ENCODE measurements around the gene DUSP6. TPM values are rescaled to one million over a fixed set of nuclear protein-coding genes. Genes with fewer than 3 reads are reported as not detected.

DUSP6 gene
- total RNA-seq, 3 donors from 2014 or later (not counting 1 experiment from before 2014, with no cell fraction given) = 52.2 to 222 (median 141) TPM

DNA sequence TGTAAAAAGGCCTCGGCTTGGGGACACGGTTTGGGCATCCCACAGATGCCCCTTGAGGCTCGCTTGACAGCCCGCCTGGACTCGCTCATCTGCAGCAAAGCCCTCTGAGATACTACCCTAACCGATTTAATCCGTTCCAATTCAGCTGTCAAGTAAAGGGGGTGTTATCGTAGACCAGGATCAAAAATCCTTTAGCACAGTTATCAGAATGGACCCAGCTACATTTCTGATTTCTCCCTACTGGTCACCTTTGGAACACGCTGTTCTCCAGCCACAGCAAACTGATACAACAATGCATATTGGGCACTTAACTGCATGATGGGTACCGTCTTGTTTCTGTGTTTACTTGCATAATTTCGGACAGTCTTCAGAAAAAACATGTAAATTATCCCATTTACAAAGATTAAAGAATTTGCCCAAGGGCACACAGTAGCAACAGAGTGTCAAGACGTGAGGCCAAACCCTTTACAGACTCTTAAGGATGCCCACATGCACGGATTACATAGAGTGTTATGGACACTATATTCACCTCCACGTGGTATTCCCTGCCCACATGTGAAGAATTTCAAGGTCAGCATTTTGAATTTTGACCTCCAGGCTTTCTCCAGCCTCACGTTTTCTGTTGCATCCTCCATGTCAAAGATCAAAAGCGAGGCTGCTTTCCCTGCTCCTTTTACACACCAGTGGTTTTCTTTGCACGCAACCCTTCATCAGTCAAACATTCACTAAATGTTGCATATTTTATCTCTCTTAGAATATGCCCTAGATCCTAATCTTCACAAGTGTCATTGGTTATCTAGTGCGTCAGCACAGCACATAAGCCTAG, 3.2 kb upstream of the DUSP6 start:
- intact Hi-C loops (cut with micrococcal nuclease) = no loop called here
- 85% methylated on average over 18 of the region's 18 CpGs for WGBS (ENCODE audit: insufficient coverage)

GRCh38 chr12:89354612-89355067, 2.3 kb upstream of the DUSP6 start:
- Histone ChIP-seq H3K9me3 (ENCODE audit: control insufficient read depth, insufficient read depth, low read length) (no peaks in the 10 kb centered on the region), H3K27me3 (ENCODE audit: control insufficient read depth, insufficient read depth, low read length) (no peaks in the 10 kb centered on the region), H3K4me1 (ENCODE audit: control insufficient read depth, insufficient read depth, low read length) (peaks cover 33% of the 10 kb centered on the region), H3K36me3 (ENCODE audit: control insufficient read depth, insufficient read depth, low read length) (no peaks in the 10 kb centered on the region), H3K27ac (ENCODE audit: low read length) (peak overlapping the region; percentile 90), H3K4me3 (ENCODE audit: low read length) (peak overlapping the region; percentile 89)
- DNase-seq (no peak), ATAC-seq (no peak)
- Mint-ChIP-seq H3K4me1 (peaks cover 38 to 54% of the 10 kb centered on the region in 2 donors), H3K4me3 (peak overlapping the region; percentile 88), H3K9me3 (no peaks in the 10 kb centered on the region), H3K27me3 (ENCODE audit: low read depth in 2 of 2) (no peaks in the 10 kb centered on the region), H3K27ac (peak overlapping the region; percentile 93 to 95), H3K36me3 (no peaks in the 10 kb centered on the region)
- TF ChIP-seq, protein P1, sequence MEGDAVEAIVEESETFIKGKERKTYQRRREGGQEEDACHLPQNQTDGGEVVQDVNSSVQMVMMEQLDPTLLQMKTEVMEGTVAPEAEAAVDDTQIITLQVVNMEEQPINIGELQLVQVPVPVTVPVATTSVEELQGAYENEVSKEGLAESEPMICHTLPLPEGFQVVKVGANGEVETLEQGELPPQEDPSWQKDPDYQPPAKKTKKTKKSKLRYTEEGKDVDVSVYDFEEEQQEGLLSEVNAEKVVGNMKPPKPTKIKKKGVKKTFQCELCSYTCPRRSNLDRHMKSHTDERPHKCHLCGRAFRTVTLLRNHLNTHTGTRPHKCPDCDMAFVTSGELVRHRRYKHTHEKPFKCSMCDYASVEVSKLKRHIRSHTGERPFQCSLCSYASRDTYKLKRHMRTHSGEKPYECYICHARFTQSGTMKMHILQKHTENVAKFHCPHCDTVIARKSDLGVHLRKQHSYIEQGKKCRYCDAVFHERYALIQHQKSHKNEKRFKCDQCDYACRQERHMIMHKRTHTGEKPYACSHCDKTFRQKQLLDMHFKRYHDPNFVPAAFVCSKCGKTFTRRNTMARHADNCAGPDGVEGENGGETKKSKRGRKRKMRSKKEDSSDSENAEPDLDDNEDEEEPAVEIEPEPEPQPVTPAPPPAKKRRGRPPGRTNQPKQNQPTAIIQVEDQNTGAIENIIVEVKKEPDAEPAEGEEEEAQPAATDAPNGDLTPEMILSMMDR (IDR thresholded peaks at IDR 0.05) = no peak
- WGBS (ENCODE audit: insufficient coverage) = 37% methylated on average over 17 of the region's 17 CpGs
- intact Hi-C loops (cut with micrococcal nuclease) = loop anchor here (5.0 kb wide), 2 partner anchors 72 to 312 kb away; no protein-coding TSS in a partner anchor

More for the DNA sequence above, 3.2 kb upstream of the DUSP6 start:
- H3K27ac Mint-ChIP-seq = peak overlapping the region; percentile 93 to 95
- Histone ChIP-seq H3K9me3 (ENCODE audit: control insufficient read depth, insufficient read depth, low read length) (no peaks in the 10 kb centered on the region), H3K27me3 (ENCODE audit: control insufficient read depth, insufficient read depth, low read length) (no peaks in the 10 kb centered on the region), H3K4me3 (ENCODE audit: low read length) (no peak overlapping the region), H3K4me1 (ENCODE audit: control insufficient read depth, insufficient read depth, low read length) (peaks cover 28% of the 10 kb centered on the region), H3K27ac (ENCODE audit: low read length) (peak overlapping the region; percentile 90), H3K36me3 (ENCODE audit: control insufficient read depth, insufficient read depth, low read length) (no peaks in the 10 kb centered on the region)
- TF ChIP-seq, protein P1 (IDR thresholded peaks at IDR 0.05) = no peak
- no peaks in the 10 kb centered on the region for H3K9me3 Mint-ChIP-seq
- no peak for DNase-seq
- H3K27me3 Mint-ChIP-seq (ENCODE audit: low read depth in 2 of 2) = no peaks in the 10 kb centered on the region
- H3K36me3 Mint-ChIP-seq = no peaks in the 10 kb centered on the region
- peaks cover 30 to 46% of the 10 kb centered on the region in 2 donors for H3K4me1 Mint-ChIP-seq
- H3K4me3 Mint-ChIP-seq = peak overlapping the region; percentile 88
- no peak for ATAC-seq

GRCh38 chr12:89353823-89354611, 1.7 kb upstream of the DUSP6 start:
- peak; percentile 66 to 77 for DNase-seq
- H3K27me3 Mint-ChIP-seq (ENCODE audit: low read depth in 2 of 2) = no peaks in the 10 kb centered on the region
- peak overlapping the region; percentile 93 to 95 for H3K27ac Mint-ChIP-seq

More at GRCh38 chr12:89353823-89354611, 1.7 kb upstream of the DUSP6 start:
- peak overlapping the region; percentile 88 for H3K4me3 Mint-ChIP-seq
- Histone ChIP-seq H3K27ac (ENCODE audit: low read length) (peak overlapping the region; percentile 90), H3K27me3 (ENCODE audit: control insufficient read depth, insufficient read depth, low read length) (no peaks in the 10 kb centered on the region), H3K4me1 (ENCODE audit: control insufficient read depth, insufficient read depth, low read length) (peaks cover 37% of the 10 kb centered on the region), H3K36me3 (ENCODE audit: control insufficient read depth, insufficient read depth, low read length) (peaks cover under 1% of the 10 kb centered on the region), H3K4me3 (ENCODE audit: low read length) (peak overlapping the region; percentile 89), H3K9me3 (ENCODE audit: control insufficient read depth, insufficient read depth, low read length) (no peaks in the 10 kb centered on the region)
- TF ChIP-seq, protein P1 (IDR thresholded peaks at IDR 0.05) = no peak
- H3K36me3 Mint-ChIP-seq = no peaks in the 10 kb centered on the region
- H3K9me3 Mint-ChIP-seq = no peaks in the 10 kb centered on the region
- peak; percentile 17 to 42 (median 28) for ATAC-seq
- WGBS (ENCODE audit: insufficient coverage) = under 1% methylated on average over 74 of the region's 74 CpGs
- intact Hi-C loops (cut with micrococcal nuclease) = loop anchor here (1.0 to 5.0 kb wide), 6 partner anchors 23 to 312 kb away; partner anchors contain the start of gene GALNT4
- H3K4me1 Mint-ChIP-seq = peaks cover 45 to 60% of the 10 kb centered on the region in 2 donors

Data from natural killer cell (primary cell).